ENCODE results near the gene DOC2A. TPM values are rescaled to one million over a fixed set of nuclear protein-coding genes. Genes with fewer than 3 reads are reported as not detected.

DOC2A gene
- total and polyA plus RNA-seq, 2 experiments from 2014 or later = 9.8 to 10.0 TPM

- no peaks in the 10 kb centered on the region for H3K9me2 ChIP-seq (ENCODE audit: insufficient read depth)
- no peak for TF ChIP-seq CREB1 (CRISPR knock-in tag; IDR thresholded peaks at IDR 0.05; ENCODE audit: low read depth)
- TF ChIP-seq POLR2AphosphoS5 (IDR thresholded peaks at IDR 0.05; ENCODE audit: low read depth) = no peak
- no peak for TF ChIP-seq ZNF114 (CRISPR knock-in tag; IDR thresholded peaks at IDR 0.05)
- no peak for TF ChIP-seq ZNF331 (CRISPR knock-in tag; IDR thresholded peaks at IDR 0.05; ENCODE audit: low read depth)
- no peaks in the 10 kb centered on the region for H4K20me1 ChIP-seq (replicated peaks; ENCODE audit: insufficient read depth)
- H3K4me1 ChIP-seq (ENCODE audit: insufficient read depth) = peaks cover 6% of the 10 kb centered on the region
- no peak for DNase-seq (ENCODE audit: low spot score)
- H3K4me2 ChIP-seq = no peak overlapping the region
- H3K79me2 ChIP-seq (replicated peaks; ENCODE audit: insufficient read depth) = no peaks in the 10 kb centered on the region
- Mint-ChIP-seq H3K4me3 (no peak overlapping the region), H3K9me3 (no peaks in the 10 kb centered on the region), H3K4me1 (peaks cover 16% of the 10 kb centered on the region), H3K27ac (no peak overlapping the region), H3K27me3 (ENCODE audit: insufficient read depth, low read depth, poor library complexity) (peaks cover 15% of the 10 kb centered on the region), H3K36me3 (ENCODE audit: low read depth) (0 out of 3 replicates have a peak, but pooled peaks cover 3% of the 10 kb centered on the region)
- no peak overlapping the region for H3K4me3 ChIP-seq
- no peak for ATAC-seq
- no peaks in the 10 kb centered on the region for H3K27me3 ChIP-seq (ENCODE audit: insufficient read depth)
- no peak overlapping the region for H3K27ac ChIP-seq (ENCODE audit: low read depth)
- 0 out of 2 replicates have a peak, but pooled peaks cover 6% of the 10 kb centered on the region for H3F3A ChIP-seq (replicated peaks; ENCODE audit: low read depth)
- no peaks in the 10 kb centered on the region for H3K36me3 ChIP-seq (ENCODE audit: insufficient read depth)
- H2AFZ ChIP-seq = no peak overlapping the region
Observed at GRCh38 chr16:29959293-29959692, 51.5 kb downstream of the DOC2A start.

GRCh38 chr16:29958756-29959155 lies 52.1 kb downstream of the DOC2A start:
- Mint-ChIP-seq H3K36me3 (ENCODE audit: low read depth) (0 out of 3 replicates have a peak, but pooled peaks cover 3% of the 10 kb centered on the region), H3K9me3 (no peaks in the 10 kb centered on the region), H3K27me3 (ENCODE audit: insufficient read depth, low read depth, poor library complexity) (peaks cover 15% of the 10 kb centered on the region), H3K4me1 (peaks cover 16% of the 10 kb centered on the region), H3K4me3 (no peak overlapping the region), H3K27ac (no peak overlapping the region)
- Histone ChIP-seq H3F3A (replicated peaks; ENCODE audit: low read depth) (0 out of 2 replicates have a peak, but pooled peaks cover 6% of the 10 kb centered on the region), H3K79me2 (replicated peaks; ENCODE audit: insufficient read depth) (no peaks in the 10 kb centered on the region), H3K36me3 (ENCODE audit: insufficient read depth) (no peaks in the 10 kb centered on the region), H3K27ac (ENCODE audit: low read depth) (no peak overlapping the region), H3K9me2 (ENCODE audit: insufficient read depth) (no peaks in the 10 kb centered on the region), H2AFZ (no peak overlapping the region), H3K4me3 (no peak overlapping the region), H3K4me1 (ENCODE audit: insufficient read depth) (peaks cover 6% of the 10 kb centered on the region), H4K20me1 (replicated peaks; ENCODE audit: insufficient read depth) (no peaks in the 10 kb centered on the region), H3K27me3 (ENCODE audit: insufficient read depth) (no peaks in the 10 kb centered on the region), H3K4me2 (no peak overlapping the region)
- no peak for ATAC-seq
- DNase-seq (ENCODE audit: low spot score) = no peak
- TF ChIP-seq ETS1 (IDR thresholded peaks at IDR 0.05) (no peak), ZNF331 (CRISPR knock-in tag; IDR thresholded peaks at IDR 0.05; ENCODE audit: low read depth) (no peak), EZH2phosphoT487 (IDR thresholded peaks at IDR 0.05; ENCODE audit: unreplicated experiment) (no peak), JUNB (IDR thresholded peaks at IDR 0.05; ENCODE audit: unreplicated experiment) (no peak), CTCF (conservative IDR thresholded peaks at IDR 0.05; ENCODE audit: low read depth in 2 of 2) (no peak), STAT1 (IDR thresholded peaks at IDR 0.05; ENCODE audit: unreplicated experiment) (no peak), EZH2 (IDR thresholded peaks at IDR 0.05; ENCODE audit: low read depth, unreplicated experiment) (no peak), ZNF114 (CRISPR knock-in tag; IDR thresholded peaks at IDR 0.05) (no peak), POLR2AphosphoS5 (IDR thresholded peaks at IDR 0.05; ENCODE audit: low read depth) (no peak), ZNF462 (CRISPR knock-in tag; IDR thresholded peaks at IDR 0.05) (no peak), NANOG (IDR thresholded peaks at IDR 0.05; ENCODE audit: borderline replicate concordance) (no peak), CREB1 (CRISPR knock-in tag; IDR thresholded peaks at IDR 0.05; ENCODE audit: low read depth) (no peak)

All from GM23338 (cell line).